IMR-90 (cell line): ENCODE measurements around the gene KRT16. TPM values are rescaled to one million over a fixed set of nuclear protein-coding genes. Genes with fewer than 3 reads are reported as not detected.
"Not testable (repeated sequence)": the region's sequence is repeated elsewhere in the genome, so short reads cannot be mapped to it uniquely, and the experiment has no call there.

Source experiments
- ATAC-seq: fragments of 200-7000 bp; cut with Tn5 transposase; 2 replicates; pipeline ENCODE4 v1.9.1; 2020; ENCODE audit warnings: low read depth, mild to moderate bottlenecking, moderate library complexity
- BruUV-seq: library from RNA; stranded (reverse); fragments of 400-500 nt; replicated peaks from 2 replicates; lab custom pipeline; 2021; lab: Mats Ljungman, UMichigan
- CTCF ChIA-PET: fragments of 300-600 bp; formaldehyde crosslinking; extraction: SDS; loops from one replicate; lab custom pipeline; 2021; ENCODE audit warnings: antibody characterized with exemption; lab: Yijun Ruan, JAX
- POLR2A ChIA-PET: fragments of 300-600 bp; sonication (Branson Sonifier 250); formaldehyde crosslinking; loops from one replicate; lab custom pipeline; 2022; ENCODE audit warnings: antibody characterized with exemption; ENCODE audit not compliant: unreplicated experiment; lab: Charles Lee
- DNase-seq: peaks from one replicate; pipeline ENCODE4 v3.0.0; 2013
- H2AFZ ChIP-seq: replicated peaks from 2 replicates; pipeline ENCODE3; 2013; ENCODE audit warnings: low read length, mild to moderate bottlenecking; ENCODE audit not compliant: poor library complexity
- H2AK5ac ChIP-seq: 2 replicates; pipeline ENCODE4 v1.6.1; 2013; ENCODE audit warnings: low read depth, low read length, inconsistent platforms
- H2AK9ac ChIP-seq: replicated peaks from 2 replicates; pipeline ENCODE3; 2013; ENCODE audit warnings: mild to moderate bottlenecking, low read depth, low read length, moderate library complexity; ENCODE audit not compliant: poor library complexity
- H2BK120ac ChIP-seq: 2 replicates; pipeline ENCODE4 v1.6.1; 2013; ENCODE audit warnings: low read depth, low read length, inconsistent platforms
- H2BK15ac ChIP-seq: 3 replicates; pipeline ENCODE4 v1.6.1; 2013; ENCODE audit warnings: low read depth, low read length, inconsistent platforms
- H2BK20ac ChIP-seq: 2 replicates; pipeline ENCODE4 v1.6.1; 2013; ENCODE audit warnings: low read depth, mild to moderate bottlenecking, inconsistent platforms, low read length, moderate library complexity
- H2BK5ac ChIP-seq: 2 replicates; pipeline ENCODE4 v1.6.1; 2013; ENCODE audit warnings: mild to moderate bottlenecking, low read depth, low read length, inconsistent platforms; ENCODE audit not compliant: poor library complexity, severe bottlenecking
- H3K14ac ChIP-seq: replicated peaks from 2 replicates; pipeline ENCODE4 v1.6.1; 2013; ENCODE audit warnings: low read depth, low read length, inconsistent platforms
- H3K18ac ChIP-seq: 2 replicates; pipeline ENCODE4 v1.6.1; 2013; ENCODE audit warnings: low read depth, low read length, control low read depth
- H3K23ac ChIP-seq: 2 replicates; pipeline ENCODE4 v1.6.1; 2013; ENCODE audit warnings: low read depth, low read length, inconsistent platforms
- H3K27ac ChIP-seq: 2 replicates; pipeline ENCODE4 v1.5.1; 2013; ENCODE audit warnings: mild to moderate bottlenecking, control low read depth, low read length; ENCODE audit not compliant: insufficient read depth
- H3K27me3 ChIP-seq: 2 replicates; pipeline ENCODE4 v1.6.1; 2013; ENCODE audit warnings: low read length; ENCODE audit not compliant: control insufficient read depth, insufficient read depth
- H3K36me3 ChIP-seq: 2 replicates; pipeline ENCODE4 v1.6.1; 2013; ENCODE audit warnings: low read length, mixed read lengths; ENCODE audit not compliant: control insufficient read depth, insufficient read depth
- H3K4ac ChIP-seq: 2 replicates; pipeline ENCODE4 v1.6.1; 2013; ENCODE audit warnings: low read depth, low read length, inconsistent platforms
- H3K4me1 ChIP-seq: 2 replicates; pipeline ENCODE4 v1.6.1; 2013; ENCODE audit warnings: low read length, mixed read lengths; ENCODE audit not compliant: control insufficient read depth, insufficient read depth
- H3K4me2 ChIP-seq: 2 replicates; pipeline ENCODE4 v1.6.1; 2013; ENCODE audit warnings: low read depth, mild to moderate bottlenecking, control low read depth, low read length, moderate library complexity
- H3K4me3 ChIP-seq: 2 replicates; pipeline ENCODE4 v1.5.1; 2013; ENCODE audit warnings: low read depth, mild to moderate bottlenecking, control low read depth, low read length, moderate library complexity; ENCODE audit not compliant: insufficient read depth
- H3K56ac ChIP-seq: 2 replicates; pipeline ENCODE4 v1.6.1; 2013; ENCODE audit warnings: low read length, inconsistent platforms; ENCODE audit not compliant: insufficient read depth; ENCODE audit errors: extremely low read depth
- H3K79me1 ChIP-seq, 2 experiments: 2 replicates each; pipeline ENCODE4 v1.6.1; 2013; ENCODE audit warnings: low read length in 2 of 2, inconsistent platforms in 1 of 2, low read depth in 1 of 2
- H3K9ac ChIP-seq: 2 replicates; pipeline ENCODE4 v1.6.1; 2013; ENCODE audit warnings: low read depth, low read length, control low read depth
- H3K9me1 ChIP-seq: 2 replicates; pipeline ENCODE4 v1.6.1; 2013; ENCODE audit warnings: low read length, inconsistent platforms; ENCODE audit not compliant: insufficient read depth
- H3K9me3 ChIP-seq: 2 replicates; pipeline ENCODE4 v1.6.1; 2013; ENCODE audit warnings: low read length; ENCODE audit not compliant: control insufficient read depth, insufficient read depth
- H4K20me1 ChIP-seq: 2 replicates; pipeline ENCODE4 v1.6.1; 2013; ENCODE audit warnings: low read length, inconsistent platforms; ENCODE audit not compliant: insufficient read depth
- H4K5ac ChIP-seq: 2 replicates; pipeline ENCODE4 v1.6.1; 2013; ENCODE audit warnings: mild to moderate bottlenecking, low read depth, low read length, control low read depth
- H4K8ac ChIP-seq, 2 experiments: 2 replicates each; pipeline ENCODE4 v1.6.1; 2013; ENCODE audit warnings: low read depth in 2 of 2, low read length in 2 of 2, control low read depth in 1 of 2, inconsistent platforms in 1 of 2
- H4K91ac ChIP-seq: 2 replicates; pipeline ENCODE4 v1.6.1; 2013; ENCODE audit warnings: low read depth, low read length, inconsistent platforms; ENCODE audit not compliant: insufficient read depth
- WGBS, 2 experiments: methylation state at CpG; one replicate each; pipeline versions ENCODE4 v1.1.5 to v1.1.7; 2013; ENCODE audit warnings: missing lambda C conversion rate in 2 of 2; ENCODE audit not compliant: insufficient read length in 1 of 2; ENCODE audit errors: extremely low coverage in 2 of 2; 5-methylcytosine and 5-hydroxymethylcytosine counted together
- dilution Hi-C: fragments of 300-500 bp; cut with HindIII; formaldehyde crosslinking; loops from one replicate; pipeline ENCODE4 v1.14.3; 2018; ENCODE audit warnings: low sequenced_read_pairs; ENCODE audit not compliant: unreplicated experiment
- in situ Hi-C: fragments of 300-500 bp; cut with MboI; formaldehyde crosslinking; loops from 3 replicates; pipeline ENCODE4 v1.14.3; 2019; ENCODE audit warnings: low sequenced_read_pairs, inconsistent platforms, mixed read lengths
- intact Hi-C: fragments of 100-400 bp; cut with micrococcal nuclease; formaldehyde crosslinking; loops from 2 replicates; pipeline ENCODE4 v1.10.0; 2022
- polyA plus RNA-seq, 3 experiments: library from polyadenylated mRNA; depleted of rRNA; stranded (reverse); fragments of >200 nt; gene quantifications; 2 replicates each; pipeline ENCODE4 v1.2.3, GENCODE V29; 2012; ENCODE audit warnings: low replicate concordance in 1 of 3
- total RNA-seq: library from RNA; depleted of rRNA; stranded (reverse); fragments of >200 nt; gene quantifications from 2 replicates; pipeline ENCODE4 v1.2.3, GENCODE V29; 2012

KRT16 gene
- total and polyA plus RNA-seq, 2 of the 4 experiments (the other 2 are of a cell fraction): not detected

- H3K36me3 ChIP-seq, H3K23ac ChIP-seq, H3K4ac ChIP-seq, H4K8ac ChIP-seq, H4K91ac ChIP-seq, H2AK5ac ChIP-seq, BruUV-seq, POLR2A ChIA-PET, H3K18ac ChIP-seq, H2BK15ac ChIP-seq, H2AFZ ChIP-seq, DNase-seq, H2BK120ac ChIP-seq, H4K20me1 ChIP-seq, in situ Hi-C loops, H3K4me2 ChIP-seq, H3K4me1 ChIP-seq, intact Hi-C loops, H4K5ac ChIP-seq, H2BK20ac ChIP-seq, H3K4me3 ChIP-seq, H3K9me3 ChIP-seq, H3K79me1 ChIP-seq, H3K9me1 ChIP-seq, H3K14ac ChIP-seq, dilution Hi-C loops, H2BK5ac ChIP-seq, ATAC-seq, H3K27ac ChIP-seq, H2AK9ac ChIP-seq, H3K9ac ChIP-seq, H3K56ac ChIP-seq, CTCF ChIA-PET: not testable (repeated sequence)
- WGBS, 2 experiments: 88% methylated on average over 4 of the region's 8 CpGs; no CpG with 5 or more reads in 1 of the 2 experiments
- peaks cover 35% of the 10 kb centered on the region for H3K27me3 ChIP-seq
Measured at GRCh38 chr17:41584331-41584927, 28.1 kb downstream of the KRT16 start.
